Measurements from ENCODE around the gene USO1.

DNA sequence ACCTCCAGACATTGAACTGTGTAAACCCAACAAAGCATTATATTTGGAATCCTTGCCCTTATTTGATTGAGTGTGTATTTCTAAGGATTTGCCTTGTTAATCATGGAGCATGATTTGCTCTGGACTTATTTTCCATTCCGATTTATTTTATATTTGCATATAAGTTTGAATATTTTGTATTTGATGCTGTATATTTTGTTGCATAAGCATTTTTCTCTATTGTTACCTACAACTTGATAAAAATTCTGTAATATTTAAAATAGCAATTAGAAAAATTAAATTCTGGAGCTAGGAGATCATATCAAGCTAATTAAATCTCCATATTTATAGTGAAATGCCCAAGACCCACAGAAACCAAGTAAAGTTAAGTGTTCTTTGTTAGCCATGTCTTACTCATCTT, 47.2 kb downstream of the USO1 start:
- TF ChIP-seq, protein P1, sequence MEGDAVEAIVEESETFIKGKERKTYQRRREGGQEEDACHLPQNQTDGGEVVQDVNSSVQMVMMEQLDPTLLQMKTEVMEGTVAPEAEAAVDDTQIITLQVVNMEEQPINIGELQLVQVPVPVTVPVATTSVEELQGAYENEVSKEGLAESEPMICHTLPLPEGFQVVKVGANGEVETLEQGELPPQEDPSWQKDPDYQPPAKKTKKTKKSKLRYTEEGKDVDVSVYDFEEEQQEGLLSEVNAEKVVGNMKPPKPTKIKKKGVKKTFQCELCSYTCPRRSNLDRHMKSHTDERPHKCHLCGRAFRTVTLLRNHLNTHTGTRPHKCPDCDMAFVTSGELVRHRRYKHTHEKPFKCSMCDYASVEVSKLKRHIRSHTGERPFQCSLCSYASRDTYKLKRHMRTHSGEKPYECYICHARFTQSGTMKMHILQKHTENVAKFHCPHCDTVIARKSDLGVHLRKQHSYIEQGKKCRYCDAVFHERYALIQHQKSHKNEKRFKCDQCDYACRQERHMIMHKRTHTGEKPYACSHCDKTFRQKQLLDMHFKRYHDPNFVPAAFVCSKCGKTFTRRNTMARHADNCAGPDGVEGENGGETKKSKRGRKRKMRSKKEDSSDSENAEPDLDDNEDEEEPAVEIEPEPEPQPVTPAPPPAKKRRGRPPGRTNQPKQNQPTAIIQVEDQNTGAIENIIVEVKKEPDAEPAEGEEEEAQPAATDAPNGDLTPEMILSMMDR (conservative IDR thresholded peaks at IDR 0.05; ENCODE audit: low read depth in 2 of 2) = no peak
- TF ChIP-seq POLR2AphosphoS5 (IDR thresholded peaks at IDR 0.05; ENCODE audit: low read depth) (no peak), EZH2phosphoT487 (IDR thresholded peaks at IDR 0.05; ENCODE audit: unreplicated experiment) (no peak), EZH2 (IDR thresholded peaks at IDR 0.05; ENCODE audit: low read depth, unreplicated experiment) (no peak), CREB1 (CRISPR knock-in tag; IDR thresholded peaks at IDR 0.05; ENCODE audit: low read depth) (no peak), JUNB (IDR thresholded peaks at IDR 0.05; ENCODE audit: unreplicated experiment) (no peak), ZNF331 (CRISPR knock-in tag; IDR thresholded peaks at IDR 0.05; ENCODE audit: low read depth) (no peak), NANOG (IDR thresholded peaks at IDR 0.05; ENCODE audit: borderline replicate concordance) (no peak)
- TF ChIP-seq, protein P2, sequence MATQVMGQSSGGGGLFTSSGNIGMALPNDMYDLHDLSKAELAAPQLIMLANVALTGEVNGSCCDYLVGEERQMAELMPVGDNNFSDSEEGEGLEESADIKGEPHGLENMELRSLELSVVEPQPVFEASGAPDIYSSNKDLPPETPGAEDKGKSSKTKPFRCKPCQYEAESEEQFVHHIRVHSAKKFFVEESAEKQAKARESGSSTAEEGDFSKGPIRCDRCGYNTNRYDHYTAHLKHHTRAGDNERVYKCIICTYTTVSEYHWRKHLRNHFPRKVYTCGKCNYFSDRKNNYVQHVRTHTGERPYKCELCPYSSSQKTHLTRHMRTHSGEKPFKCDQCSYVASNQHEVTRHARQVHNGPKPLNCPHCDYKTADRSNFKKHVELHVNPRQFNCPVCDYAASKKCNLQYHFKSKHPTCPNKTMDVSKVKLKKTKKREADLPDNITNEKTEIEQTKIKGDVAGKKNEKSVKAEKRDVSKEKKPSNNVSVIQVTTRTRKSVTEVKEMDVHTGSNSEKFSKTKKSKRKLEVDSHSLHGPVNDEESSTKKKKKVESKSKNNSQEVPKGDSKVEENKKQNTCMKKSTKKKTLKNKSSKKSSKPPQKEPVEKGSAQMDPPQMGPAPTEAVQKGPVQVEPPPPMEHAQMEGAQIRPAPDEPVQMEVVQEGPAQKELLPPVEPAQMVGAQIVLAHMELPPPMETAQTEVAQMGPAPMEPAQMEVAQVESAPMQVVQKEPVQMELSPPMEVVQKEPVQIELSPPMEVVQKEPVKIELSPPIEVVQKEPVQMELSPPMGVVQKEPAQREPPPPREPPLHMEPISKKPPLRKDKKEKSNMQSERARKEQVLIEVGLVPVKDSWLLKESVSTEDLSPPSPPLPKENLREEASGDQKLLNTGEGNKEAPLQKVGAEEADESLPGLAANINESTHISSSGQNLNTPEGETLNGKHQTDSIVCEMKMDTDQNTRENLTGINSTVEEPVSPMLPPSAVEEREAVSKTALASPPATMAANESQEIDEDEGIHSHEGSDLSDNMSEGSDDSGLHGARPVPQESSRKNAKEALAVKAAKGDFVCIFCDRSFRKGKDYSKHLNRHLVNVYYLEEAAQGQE (IDR thresholded peaks at IDR 0.05; ENCODE audit: unreplicated experiment) = no peak

Measured in GM23338 (cell line).